C4-2B (cell line): ENCODE results near the gene PRR36.

Source experiments
- CTCF ChIP-seq: fragments of 450-650 bp; conservative IDR thresholded peaks from 2 replicates; pipeline ENCODE4 v1.5.1; 2017; ENCODE audit warnings: mild to moderate bottlenecking
- ZFX ChIP-seq: fragments of 450-650 bp; IDR thresholded peaks from 2 replicates; pipeline ENCODE4 v1.6.1; 2017

GRCh38 chr19:7829561-7830271 lies 44.5 kb downstream of the PRR36 start, which contains the start of gene EVI5L:
- TF ChIP-seq CTCF (no peak), ZFX (no peak)
